Liver (tissue), 3 donors: ENCODE data around the gene DSCAML1.

Experiments used
- ATF3 ChIP-seq: IDR thresholded peaks from 2 replicates; pipeline ENCODE4 v1.6.1; 2016; ENCODE audit warnings: antibody characterized with exemption
- CTCF ChIP-seq: fragments of 150-350 bp; IDR thresholded peaks from 2 replicates; pipeline ENCODE4 v1.5.1; 2017; ENCODE audit warnings: improper control_type of control experiment, low read depth, low read length; ENCODE audit not compliant: missing input control
- EGR1 ChIP-seq, 2 donors: IDR thresholded peaks; 2 replicates each; pipeline ENCODE4 v1.6.1; 2016 to 2018; ENCODE audit warnings: antibody characterized with exemption in 2 of 2, low read depth in 2 of 2
- FOXA1 ChIP-seq: IDR thresholded peaks from 2 replicates; pipeline ENCODE4 v1.6.1; 2016; ENCODE audit warnings: antibody characterized with exemption
- GABPA ChIP-seq, 2 donors: IDR thresholded peaks in 1 of 2; conservative IDR thresholded peaks in 1 of 2; 2 replicates each; pipeline ENCODE4 v1.6.1; 2016; ENCODE audit warnings: antibody characterized with exemption in 2 of 2, mild to moderate bottlenecking in 1 of 2, moderate library complexity in 1 of 2
- HNF4A ChIP-seq, 2 donors: conservative IDR thresholded peaks; 2 replicates each; pipeline ENCODE4 v1.6.1; 2016; ENCODE audit warnings: antibody characterized with exemption in 2 of 2, mild to moderate bottlenecking in 2 of 2
- MAX ChIP-seq: IDR thresholded peaks from 2 replicates; pipeline ENCODE4 v1.6.1; 2016; ENCODE audit warnings: antibody characterized with exemption
- RAD21 ChIP-seq, 2 donors: IDR thresholded peaks; 2 replicates each; pipeline ENCODE4 v1.6.1; 2016; ENCODE audit warnings: antibody characterized with exemption in 2 of 2, mild to moderate bottlenecking in 2 of 2
- REST ChIP-seq: IDR thresholded peaks from 2 replicates; pipeline ENCODE4 v1.6.1; 2016; ENCODE audit warnings: antibody characterized with exemption, mild to moderate bottlenecking
- TAF1 ChIP-seq: conservative IDR thresholded peaks from 2 replicates; pipeline ENCODE4 v1.6.1; 2016; ENCODE audit warnings: antibody characterized with exemption, mild to moderate bottlenecking
- YY1 ChIP-seq: IDR thresholded peaks from 2 replicates; pipeline ENCODE4 v1.6.1; 2016; ENCODE audit warnings: antibody characterized with exemption, mild to moderate bottlenecking
- donor health status: healthy.
- donor health status: healthy.

- TF ChIP-seq CTCF: no peak
- TF ChIP-seq MAX: no peak
- no peak for TF ChIP-seq GABPA (IDR thresholded peaks at IDR 0.05 in 1 of 2, conservative IDR thresholded peaks at IDR 0.05 in 1 of 2)
- no peak for TF ChIP-seq ATF3
- no peak for TF ChIP-seq FOXA1
- TF ChIP-seq HNF4A (conservative IDR thresholded peaks at IDR 0.05): no peak
- TF ChIP-seq EGR1 (IDR thresholded peaks at IDR 0.05; ENCODE audit: low read depth in 2 of 2): no peak
- no peak for TF ChIP-seq YY1
- no peak for TF ChIP-seq RAD21 (IDR thresholded peaks at IDR 0.05)
- TF ChIP-seq TAF1: no peak
- no peak for TF ChIP-seq REST
Observed at GRCh38 chr11:117820516-117820915, 23.5 kb upstream of the DSCAML1 start.
